Activated CD4-positive, alpha-beta T cell treated with anti-CD3 and anti-CD28 coated beads, Interleukin-2, amount 50 U/mL, for 4 hours (primary cell): ENCODE results near the gene IFNE.
"Not testable (repeated sequence)": the region's sequence is repeated elsewhere in the genome, so short reads cannot be mapped to it uniquely, and the experiment has no call there.

ENCODE experiments used
- DNase-seq, 2 experiments: peaks; one replicate each; pipeline ENCODE4 v3.0.0-alpha.2; 2020

Gene IFNE

DNA sequence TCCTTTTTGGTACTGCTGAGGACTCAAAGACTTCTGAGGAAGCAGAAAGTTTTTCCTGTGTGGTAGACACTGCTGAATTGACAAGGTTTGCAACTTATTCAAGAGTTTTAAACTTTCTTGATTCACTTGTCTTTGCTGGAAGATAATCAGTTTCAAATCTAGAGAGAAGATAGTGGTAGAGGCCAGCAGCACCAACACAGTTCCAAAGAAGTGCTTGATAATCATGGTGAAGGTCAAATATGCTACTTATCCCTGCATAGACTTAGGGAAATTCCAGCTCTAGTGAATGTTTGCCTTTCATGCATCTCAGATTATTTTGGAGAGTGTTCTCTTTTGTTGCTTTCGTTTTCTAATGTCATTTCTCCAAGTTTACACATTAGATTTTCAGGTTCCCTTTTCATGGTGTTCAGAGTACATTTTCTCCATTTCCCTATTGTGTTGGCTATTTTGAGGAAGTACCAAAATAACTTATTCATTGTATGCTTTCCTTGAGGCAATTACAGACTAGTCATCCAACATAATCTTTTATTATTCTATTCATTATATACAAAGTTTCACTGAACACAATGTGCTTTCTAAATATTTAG, 550 bp downstream of the IFNE start:
- DNase-seq = no peak

- no peak for DNase-seq
Measured at GRCh38 chr9:21479152-21479702, 2.9 kb downstream of the IFNE start.

DNA sequence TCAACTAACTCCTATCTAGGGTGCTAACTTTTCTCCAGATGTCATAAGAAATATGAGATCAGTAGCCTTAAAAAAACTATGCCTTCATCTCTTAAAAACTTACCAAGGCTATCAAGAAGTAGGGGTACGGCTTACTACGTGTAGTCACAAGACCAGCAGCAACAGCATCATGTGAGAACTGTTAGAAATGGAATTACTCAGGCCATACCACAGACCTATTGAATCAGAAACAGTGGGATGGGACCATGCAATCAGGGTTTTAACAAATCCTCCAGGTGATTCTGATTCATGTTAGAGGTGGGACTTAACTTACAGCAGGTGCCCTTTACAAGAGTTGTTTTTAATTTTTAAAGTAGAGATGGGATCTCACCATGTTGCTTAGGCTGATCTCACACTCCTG, 4.6 kb downstream of the IFNE start:
- DNase-seq = no peak

GRCh38 chr9:21473236-21473635, 8.9 kb downstream of the IFNE start:
- no peak for DNase-seq

- DNase-seq = no peak
Measured at GRCh38 chr9:21470126-21470525, 12.0 kb downstream of the IFNE start.

- DNase-seq = no peak
Measured at GRCh38 chr9:21465859-21466518, 16.1 kb downstream of the IFNE start.

DNA sequence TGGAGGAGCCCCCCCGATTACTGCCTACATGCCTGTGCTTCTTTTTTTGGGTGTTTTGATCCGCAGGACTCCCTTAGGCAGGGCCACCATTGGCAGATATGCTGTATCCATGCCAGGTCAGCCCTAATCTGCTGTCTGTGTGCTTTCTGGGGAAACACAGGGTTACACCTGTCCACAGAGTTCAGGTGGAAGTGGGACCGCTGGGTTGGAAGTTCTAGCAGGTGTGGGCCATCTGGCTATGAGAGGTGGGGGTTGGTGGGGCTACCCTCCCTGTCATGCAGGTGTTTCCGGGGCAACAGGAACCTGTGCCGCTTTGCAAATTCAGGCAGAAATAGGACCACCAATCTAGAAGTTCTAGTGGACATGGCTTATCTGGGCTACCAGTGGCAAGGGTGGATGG, 17.0 kb downstream of the IFNE start:
- DNase-seq = no peak

GRCh38 chr9:21461377-21461776, 20.7 kb downstream of the IFNE start:
- DNase-seq = no peak

DNA sequence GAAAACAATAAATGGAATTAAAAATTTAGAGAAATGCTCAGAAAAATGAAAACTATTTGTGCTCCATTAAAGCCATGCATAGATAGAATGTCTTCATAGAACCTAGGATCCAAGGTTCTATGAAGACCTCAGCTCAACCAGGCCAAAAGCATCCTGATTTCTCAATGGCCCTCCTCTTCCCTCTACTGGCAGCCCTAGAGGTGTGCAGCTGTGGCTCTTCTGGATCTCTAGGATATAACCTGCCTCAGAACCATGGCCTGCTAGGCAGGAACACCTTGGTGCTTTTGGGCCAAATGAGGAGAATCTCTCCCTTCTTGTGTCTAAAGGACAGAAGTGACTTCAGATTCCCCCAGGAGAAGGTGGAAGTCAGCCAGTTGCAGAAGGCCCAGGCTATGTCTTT, 26.8 kb downstream of the IFNE start:
- DNase-seq = peak; percentile 3 to 6

- no peak for DNase-seq
Measured at GRCh38 chr9:21454149-21454548, 28.0 kb downstream of the IFNE start.

GRCh38 chr9:21452681-21453080, 29.4 kb downstream of the IFNE start:
- DNase-seq = no peak

DNA sequence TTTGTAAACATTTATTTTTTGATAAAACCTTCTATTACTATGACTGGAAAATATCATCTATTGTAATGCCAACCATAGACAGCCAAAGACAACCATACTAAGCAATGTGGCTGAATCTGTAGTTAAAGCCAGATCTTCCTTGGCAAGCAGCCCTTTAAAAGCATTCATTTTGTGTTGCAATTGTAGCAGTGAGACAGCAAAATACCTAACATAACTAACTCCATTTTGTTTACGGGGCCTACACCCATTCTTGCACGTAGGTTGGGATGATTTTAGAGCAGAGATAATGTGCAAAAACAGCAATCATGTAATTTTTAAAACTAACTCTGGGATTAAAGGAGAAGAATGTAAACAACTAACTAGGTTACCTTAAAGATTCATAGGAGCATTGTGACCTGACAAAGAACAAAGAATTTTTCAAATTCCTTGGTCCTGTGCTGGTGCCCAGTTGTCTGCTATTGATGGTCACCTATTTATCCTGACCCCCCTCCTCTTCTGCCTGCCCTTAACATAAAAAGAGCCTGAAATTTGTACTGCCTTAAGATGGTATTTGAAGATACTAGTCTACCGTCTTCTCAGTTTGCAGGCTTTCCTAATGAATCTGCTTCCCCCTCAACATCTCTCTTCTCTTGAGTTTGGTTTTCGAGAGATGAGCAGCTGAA, 31.2 kb downstream of the IFNE start:
- no peak for DNase-seq

GRCh38 chr9:21449312-21449711, 32.8 kb downstream of the IFNE start:
- not testable (repeated sequence) for DNase-seq

DNA sequence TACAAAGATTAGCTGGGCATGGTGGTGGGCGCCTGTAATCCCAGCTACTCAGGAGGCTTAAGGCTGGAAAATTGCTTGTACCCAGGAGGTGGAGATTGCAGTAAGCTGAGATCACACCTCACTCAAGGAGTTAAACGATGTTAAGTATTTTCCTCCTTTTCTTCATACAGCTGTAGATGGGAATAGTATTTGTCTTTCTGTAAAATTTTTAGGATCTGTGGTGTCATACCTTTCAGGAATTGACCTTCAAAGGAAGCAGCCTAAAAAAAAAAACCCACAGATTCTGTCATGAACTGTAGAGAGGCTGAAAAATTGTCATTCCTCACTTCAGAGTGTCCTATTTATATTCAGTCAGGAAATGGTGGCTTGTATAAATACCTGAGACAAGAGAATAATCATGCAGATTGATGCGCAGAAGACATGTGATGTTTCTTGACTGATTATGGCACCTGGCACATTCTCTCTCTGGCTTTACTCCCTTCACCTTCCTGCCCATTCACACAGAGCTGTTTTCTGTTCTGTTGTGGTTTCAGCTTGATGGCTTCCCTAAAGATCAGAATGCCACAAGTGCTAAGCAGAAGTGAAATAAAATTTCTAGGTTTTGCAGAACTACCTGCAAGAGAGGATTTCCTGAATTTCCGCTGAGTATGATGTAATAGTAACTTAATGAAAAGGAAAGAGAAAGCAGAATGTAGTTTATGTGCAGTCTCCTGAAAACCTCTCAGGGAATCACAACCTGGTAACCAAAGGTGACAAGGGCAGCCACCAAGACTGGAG, 38.1 kb downstream of the IFNE start:
- DNase-seq = no peak

DNA sequence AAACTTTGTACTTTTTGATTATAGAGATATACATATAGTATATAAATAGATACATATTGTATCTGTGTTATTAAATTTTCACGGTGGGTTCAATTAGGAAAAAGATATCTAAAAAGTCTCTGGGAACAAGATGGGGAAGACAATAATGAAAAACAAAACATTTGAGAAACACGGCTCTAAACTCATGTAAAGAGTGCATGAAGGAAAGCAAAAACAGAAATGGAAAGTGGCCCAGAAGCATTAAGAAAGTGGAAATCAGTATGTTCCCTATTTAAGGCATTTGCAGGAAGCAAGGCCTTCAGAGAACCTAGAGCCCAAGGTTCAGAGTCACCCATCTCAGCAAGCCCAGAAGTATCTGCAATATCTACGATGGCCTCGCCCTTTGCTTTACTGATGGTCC, 42.0 kb downstream of the IFNE start, which contains the start of gene IFNA1:
Gene IFNA1, plus strand, starts transcription at position 301 of the 400 bp plus-strand sequence. Its CDS starts 69 bp downstream, at position 370.
- DNase-seq = no peak

DNA sequence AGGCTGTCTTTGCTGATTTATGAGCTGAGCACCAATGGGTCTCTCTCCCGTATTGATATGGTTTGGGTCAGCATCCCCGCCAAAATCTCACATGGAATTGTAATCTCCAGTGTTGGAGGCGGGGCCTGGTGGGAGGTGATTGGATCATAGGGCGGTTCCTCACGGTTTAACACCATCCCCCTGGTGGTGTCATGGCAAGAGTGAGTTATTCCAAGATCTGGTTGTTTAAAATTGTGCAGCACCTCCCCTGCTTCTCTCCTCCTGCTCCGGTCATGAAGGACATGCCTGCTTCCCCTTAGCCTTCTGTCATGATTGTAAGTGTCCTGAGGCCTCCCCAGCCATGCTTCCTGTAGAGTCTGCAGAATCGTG, 47.1 kb downstream of the IFNE start:
- DNase-seq = not testable (repeated sequence)

GRCh38 chr9:21434202-21435014, 47.7 kb downstream of the IFNE start:
- DNase-seq = peak; percentile 25 to 35

DNA sequence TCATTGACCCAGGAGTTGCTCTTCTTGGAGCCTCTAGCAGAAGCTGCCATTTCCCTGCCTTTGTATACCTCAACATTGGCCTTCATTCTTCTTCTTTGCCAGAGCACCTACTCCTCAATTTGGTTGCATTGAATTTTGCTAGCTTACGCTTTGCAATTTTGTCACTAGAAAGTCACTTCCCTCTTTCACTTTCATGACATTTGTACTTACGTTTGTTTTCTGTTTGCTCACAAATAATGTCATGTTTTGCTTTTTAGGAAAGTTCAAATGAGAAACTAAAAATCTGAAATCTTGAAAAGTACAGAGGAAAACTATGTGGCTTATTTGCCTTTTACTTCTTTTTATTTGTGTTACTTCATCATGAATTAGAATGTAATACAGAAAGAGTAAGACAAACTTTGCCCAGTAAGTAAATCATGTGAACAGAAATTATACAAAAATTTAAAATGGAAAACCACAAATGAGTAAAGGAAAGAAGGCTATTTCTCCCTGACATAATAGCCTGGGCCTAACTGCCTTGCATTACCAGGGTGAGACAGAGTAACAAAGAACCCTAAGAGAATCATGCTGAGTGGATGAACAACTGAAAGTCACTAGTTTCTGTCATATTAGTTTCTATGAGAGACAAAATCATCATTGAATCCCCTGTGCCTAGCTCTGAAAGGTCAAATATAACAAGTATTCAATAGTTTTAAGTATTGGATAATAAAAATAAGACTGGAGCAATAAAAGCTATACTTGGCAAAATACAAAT, 49.3 kb downstream of the IFNE start:
- DNase-seq = no peak
